ENCODE data around the gene AJM1.

- TF ChIP-seq POLR2A (IDR thresholded peaks at IDR 0.05; ENCODE audit: low read depth, low read length) (no peak), POLR2AphosphoS5 (IDR thresholded peaks at IDR 0.05; ENCODE audit: low read depth, low read length) (no peak)
Observed at GRCh38 chr9:136840877-136841645, 1.2 kb upstream of the AJM1 start.
